Mammary epithelial cell (primary cell): Measurements from ENCODE around the gene DCDC1.

Experiments
- EZH2 ChIP-seq: IDR thresholded peaks from 2 replicates; pipeline ENCODE4 v1.6.1; 2012; ENCODE audit warnings: low read length, inconsistent platforms, borderline replicate concordance
- TF ChIP-seq, protein P1 (sequence below), 2 donors: IDR thresholded peaks in 1 of 2; conservative IDR thresholded peaks in 1 of 2; 2 replicates each; pipeline ENCODE4 v1.5.1; 2011 to 2012; ENCODE audit warnings: inconsistent platforms in 2 of 2, low read length in 2 of 2, mild to moderate bottlenecking in 2 of 2, control low read depth in 1 of 2, low read depth in 1 of 2; ENCODE audit not compliant: insufficient read depth in 1 of 2; ENCODE audit errors: extremely low read depth in 1 of 2

DNA sequence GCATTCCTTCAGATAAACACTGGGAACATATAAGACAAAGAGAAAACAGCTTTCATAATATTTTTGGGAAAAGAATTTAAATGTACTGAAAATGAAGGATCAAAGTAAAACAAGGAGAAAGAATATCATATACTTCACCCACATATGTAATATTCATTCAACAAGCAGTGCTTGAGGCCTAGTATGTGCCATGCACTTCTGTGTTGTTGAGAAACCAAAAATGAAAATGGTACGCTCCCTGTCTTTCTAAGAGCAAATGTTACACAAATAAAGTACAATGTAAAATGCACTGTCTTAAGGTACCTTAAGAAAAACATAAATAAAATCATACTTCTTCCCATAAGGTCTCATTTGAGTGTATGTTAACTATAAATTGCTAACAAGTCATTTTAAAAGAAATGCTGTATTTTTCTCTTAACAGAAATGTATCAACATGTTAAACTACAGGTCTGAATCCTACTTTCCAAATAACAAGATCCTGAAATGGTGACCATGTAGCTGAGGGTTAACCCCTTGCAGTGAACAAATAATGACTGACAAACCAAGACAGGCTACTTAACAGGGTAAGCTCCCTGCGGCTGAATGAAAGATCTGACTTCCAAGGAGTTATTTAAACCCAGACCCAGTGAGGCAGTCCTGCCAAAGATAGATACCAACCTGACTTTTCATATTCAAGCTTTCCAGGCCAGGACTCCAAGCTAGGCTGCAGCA lies 377.6 kb downstream of the DCDC1 start:
- TF ChIP-seq, protein P1, sequence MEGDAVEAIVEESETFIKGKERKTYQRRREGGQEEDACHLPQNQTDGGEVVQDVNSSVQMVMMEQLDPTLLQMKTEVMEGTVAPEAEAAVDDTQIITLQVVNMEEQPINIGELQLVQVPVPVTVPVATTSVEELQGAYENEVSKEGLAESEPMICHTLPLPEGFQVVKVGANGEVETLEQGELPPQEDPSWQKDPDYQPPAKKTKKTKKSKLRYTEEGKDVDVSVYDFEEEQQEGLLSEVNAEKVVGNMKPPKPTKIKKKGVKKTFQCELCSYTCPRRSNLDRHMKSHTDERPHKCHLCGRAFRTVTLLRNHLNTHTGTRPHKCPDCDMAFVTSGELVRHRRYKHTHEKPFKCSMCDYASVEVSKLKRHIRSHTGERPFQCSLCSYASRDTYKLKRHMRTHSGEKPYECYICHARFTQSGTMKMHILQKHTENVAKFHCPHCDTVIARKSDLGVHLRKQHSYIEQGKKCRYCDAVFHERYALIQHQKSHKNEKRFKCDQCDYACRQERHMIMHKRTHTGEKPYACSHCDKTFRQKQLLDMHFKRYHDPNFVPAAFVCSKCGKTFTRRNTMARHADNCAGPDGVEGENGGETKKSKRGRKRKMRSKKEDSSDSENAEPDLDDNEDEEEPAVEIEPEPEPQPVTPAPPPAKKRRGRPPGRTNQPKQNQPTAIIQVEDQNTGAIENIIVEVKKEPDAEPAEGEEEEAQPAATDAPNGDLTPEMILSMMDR (conservative IDR thresholded peaks at IDR 0.05 in 1 of 2, IDR thresholded peaks at IDR 0.05 in 1 of 2; ENCODE audit: extremely low read depth in 1 of 2, insufficient read depth in 1 of 2, low read depth in 1 of 2, low read length in 2 of 2), result no peak
- no peak for TF ChIP-seq EZH2
